ENCODE data around the gene DNMT3A. TPM values are rescaled to one million over a fixed set of nuclear protein-coding genes. Genes with fewer than 3 reads are reported as not detected.

DNMT3A gene
- total RNA-seq, 1 donor from 2014 or later: 16.5 TPM

GRCh38 chr2:25361261-25362048 lies 19.7 kb upstream of the DNMT3A start:
- DNase-seq: no peak
- peaks cover 4% of the 10 kb centered on the region for H3K27me3 ChIP-seq (ENCODE audit: low read depth)
- peaks cover 13% of the 10 kb centered on the region for H3K4me1 ChIP-seq
- no peaks in the 10 kb centered on the region for H3K36me3 ChIP-seq
- no peaks in the 10 kb centered on the region for H3K9me3 ChIP-seq (replicated peaks)
- intact Hi-C loops (cut with micrococcal nuclease): no loop called here
- peak overlapping the region; percentile 76 for H3K27ac ChIP-seq (replicated peaks)
- H3K4me3 ChIP-seq: peak overlapping the region; percentile 57
- TF ChIP-seq CTCF (IDR thresholded peaks at IDR 0.05; ENCODE audit: borderline replicate concordance): no peak

GRCh38 chr2:25358836-25359235 lies 17.1 kb upstream of the DNMT3A start:
- Histone ChIP-seq H3K4me3 (no peak overlapping the region), H3K27ac (replicated peaks) (no peak overlapping the region), H3K9me3 (replicated peaks) (no peaks in the 10 kb centered on the region), H3K36me3 (no peaks in the 10 kb centered on the region), H3K27me3 (ENCODE audit: low read depth) (peaks cover 16% of the 10 kb centered on the region), H3K4me1 (peaks cover 13% of the 10 kb centered on the region)
- DNase-seq: no peak
- TF ChIP-seq CTCF (IDR thresholded peaks at IDR 0.05; ENCODE audit: borderline replicate concordance): no peak
- intact Hi-C loops (cut with micrococcal nuclease): no loop called here

- Histone ChIP-seq H3K36me3 (no peaks in the 10 kb centered on the region), H3K9me3 (replicated peaks) (no peaks in the 10 kb centered on the region), H3K4me3 (no peak overlapping the region), H3K27me3 (ENCODE audit: low read depth) (peaks cover 16% of the 10 kb centered on the region), H3K27ac (replicated peaks) (no peak overlapping the region), H3K4me1 (peaks cover 13% of the 10 kb centered on the region)
- intact Hi-C loops (cut with micrococcal nuclease): no loop called here
- no peak for TF ChIP-seq CTCF (IDR thresholded peaks at IDR 0.05; ENCODE audit: borderline replicate concordance)
- DNase-seq: no peak
These were observed 16.6 kb upstream of the DNMT3A start for GRCh38 chr2:25358249-25358815.

- no peak for DNase-seq
- H3K27ac ChIP-seq (replicated peaks): no peak overlapping the region
- intact Hi-C loops (cut with micrococcal nuclease): no loop called here
- no peak for TF ChIP-seq CTCF (IDR thresholded peaks at IDR 0.05; ENCODE audit: borderline replicate concordance)
- H3K9me3 ChIP-seq (replicated peaks): no peaks in the 10 kb centered on the region
- H3K4me1 ChIP-seq: no peaks in the 10 kb centered on the region
- H3K36me3 ChIP-seq: no peaks in the 10 kb centered on the region
- H3K4me3 ChIP-seq: no peak overlapping the region
- H3K27me3 ChIP-seq (ENCODE audit: low read depth): peaks cover 16% of the 10 kb centered on the region
These were observed 14.4 kb upstream of the DNMT3A start for GRCh38 chr2:25356088-25356487.

- TF ChIP-seq CTCF (IDR thresholded peaks at IDR 0.05; ENCODE audit: borderline replicate concordance): no peak
- DNase-seq: no peak
- Histone ChIP-seq H3K4me1 (no peaks in the 10 kb centered on the region), H3K27ac (replicated peaks) (no peak overlapping the region), H3K4me3 (no peak overlapping the region), H3K36me3 (no peaks in the 10 kb centered on the region), H3K9me3 (replicated peaks) (no peaks in the 10 kb centered on the region), H3K27me3 (ENCODE audit: low read depth) (peaks cover 16% of the 10 kb centered on the region)
- intact Hi-C loops (cut with micrococcal nuclease): no loop called here
These were observed 13.5 kb upstream of the DNMT3A start for GRCh38 chr2:25355270-25355669.
